Activated T-cell treated with anti-CD3 and anti-CD28 coated beads for 1 hour (primary cell): ENCODE measurements around the gene CERS2.
"Not testable (repeated sequence)": the region's sequence is repeated elsewhere in the genome, so short reads cannot be mapped to it uniquely, and the experiment has no call there.

Experiments
- DNase-seq: peaks from one replicate; pipeline ENCODE4 v3.0.0-alpha.2; 2020; ENCODE audit warnings: low read depth

CERS2 gene

DNA sequence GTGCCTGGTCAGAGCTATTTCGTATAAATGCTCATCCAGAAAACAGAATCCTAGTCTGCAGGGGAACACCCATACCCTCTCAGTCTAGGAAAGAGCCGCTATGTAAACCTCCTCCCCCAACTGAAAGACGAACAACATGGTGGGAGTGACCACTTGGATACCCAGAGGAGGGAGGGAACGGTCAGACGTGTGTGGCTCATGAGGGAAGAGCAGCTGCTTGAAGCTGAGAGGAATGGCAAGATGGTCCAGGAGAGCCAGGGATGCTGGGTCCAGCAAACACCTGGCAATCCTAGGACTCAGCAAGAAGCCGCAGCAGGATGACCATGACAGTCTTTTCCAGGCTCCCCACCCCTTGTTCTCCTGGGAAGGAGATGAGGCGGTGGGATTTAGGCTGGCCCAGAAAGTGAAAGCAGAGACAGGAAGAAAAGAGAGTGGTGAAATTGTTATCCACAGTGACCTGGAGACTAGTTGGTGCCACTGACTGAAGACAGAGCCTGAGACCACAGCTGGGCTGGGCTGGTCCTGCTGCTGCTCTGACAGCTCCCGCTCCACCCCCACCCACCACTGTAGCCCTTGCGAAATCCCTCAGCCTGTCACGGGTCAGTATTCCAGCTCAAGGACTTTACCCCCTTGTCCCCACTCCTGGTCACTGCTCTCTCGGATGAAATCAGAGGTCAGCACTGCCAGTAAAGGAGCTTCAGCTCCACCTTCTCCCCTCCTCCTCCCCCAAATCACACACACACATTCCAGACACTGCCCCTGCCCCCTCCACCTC, 3.6 kb downstream of the CERS2 start:
- no peak for DNase-seq

DNA sequence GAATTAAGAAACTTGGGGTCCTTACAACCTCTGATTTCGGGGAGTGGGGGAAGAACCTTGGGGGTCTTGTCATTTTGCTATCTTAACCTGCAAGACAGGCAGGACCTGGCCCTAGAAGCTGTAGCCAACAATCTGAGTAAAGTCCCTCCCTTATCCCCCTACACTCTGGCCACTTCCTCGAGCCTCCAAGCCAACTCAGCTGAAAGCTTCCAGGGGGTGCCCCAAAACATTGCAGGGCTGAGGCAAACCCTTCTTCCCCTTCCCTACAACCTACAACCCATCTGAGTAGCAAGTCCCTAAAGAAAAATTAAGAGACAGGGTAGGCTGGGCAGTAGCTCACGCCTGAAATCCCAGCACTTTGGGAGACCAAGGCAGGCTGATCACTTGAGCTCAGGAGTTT, 5.0 kb downstream of the CERS2 start:
- no peak for DNase-seq

DNA sequence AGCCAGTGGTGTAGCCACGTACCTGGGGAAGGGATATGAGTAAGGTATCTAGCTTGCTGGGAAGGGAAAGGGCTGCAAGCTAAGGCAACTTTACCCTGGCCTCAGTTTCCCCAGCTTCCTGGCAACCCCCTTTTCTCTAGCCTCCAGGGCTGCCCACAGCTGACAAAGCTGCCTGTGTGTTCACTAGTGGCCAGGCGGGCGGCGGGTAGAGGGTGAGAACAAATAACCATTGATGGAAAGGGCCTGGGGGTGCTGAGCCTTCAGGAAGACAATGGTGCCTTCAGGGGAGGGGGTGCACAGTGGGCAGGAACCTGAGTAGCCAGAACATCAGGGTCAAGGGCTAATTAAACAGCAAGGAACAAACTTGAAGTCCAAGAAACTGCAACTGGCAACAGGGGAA, 6.1 kb downstream of the CERS2 start:
- no peak for DNase-seq

DNA sequence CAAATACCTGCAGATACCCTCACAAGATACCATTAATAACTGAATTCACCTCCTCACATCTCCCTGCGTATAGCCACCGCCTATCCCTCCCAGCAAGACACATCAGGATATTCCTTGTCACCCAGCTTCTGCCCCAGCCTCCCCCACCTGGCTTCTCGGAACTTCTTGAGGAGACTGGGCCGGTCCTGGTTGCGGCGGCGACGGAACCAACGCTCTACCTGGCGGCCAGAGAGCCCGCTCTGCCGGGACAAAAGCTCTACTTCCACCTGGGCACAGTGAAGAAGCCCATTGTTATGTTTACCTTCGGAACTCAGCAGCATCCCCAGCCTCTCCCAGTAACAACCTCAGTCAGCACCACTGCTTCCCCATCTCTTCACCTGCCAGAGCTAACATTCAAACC, 6.7 kb downstream of the CERS2 start:
- no peak for DNase-seq

DNA sequence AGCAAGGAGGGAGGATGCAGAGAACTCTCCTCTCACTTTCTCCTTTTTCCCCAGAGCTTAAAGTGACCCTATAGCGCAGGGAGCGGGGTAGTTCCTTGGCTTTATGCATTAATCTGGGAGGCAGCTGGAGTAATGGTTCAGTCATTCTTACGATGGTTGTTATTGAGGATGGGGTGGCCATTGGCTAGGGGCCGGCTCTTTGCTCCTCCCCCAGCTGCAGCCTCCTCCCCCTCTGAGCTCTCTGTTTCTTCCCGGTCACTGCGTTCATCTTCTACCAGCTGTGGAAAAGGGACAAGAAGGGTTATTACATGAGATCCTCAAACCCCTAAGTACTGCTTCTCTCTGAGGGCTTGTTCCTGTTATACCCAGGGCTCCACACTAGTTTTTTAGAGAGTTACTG, 8.6 kb downstream of the CERS2 start:
- no peak for DNase-seq

DNA sequence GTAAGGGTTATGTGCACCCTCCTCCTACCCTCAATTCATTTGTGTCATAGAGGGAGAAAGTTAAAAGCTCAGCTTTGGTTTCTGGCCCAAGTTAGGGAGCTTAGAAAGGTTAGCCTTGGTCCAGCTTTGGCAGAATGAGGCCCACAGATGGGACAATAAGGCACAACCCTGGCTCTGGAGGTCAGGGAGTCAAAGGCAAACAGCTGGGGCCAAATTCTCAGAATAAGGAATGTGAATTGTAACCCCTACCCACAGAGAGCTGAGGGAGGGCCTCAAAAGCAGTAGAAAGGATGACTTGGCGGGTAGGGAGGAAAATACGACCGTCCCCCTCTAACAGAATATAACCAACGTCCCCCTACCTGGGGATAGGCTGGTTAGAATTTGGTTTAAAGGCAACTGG, 9.0 kb downstream of the CERS2 start:
- no peak for DNase-seq

DNA sequence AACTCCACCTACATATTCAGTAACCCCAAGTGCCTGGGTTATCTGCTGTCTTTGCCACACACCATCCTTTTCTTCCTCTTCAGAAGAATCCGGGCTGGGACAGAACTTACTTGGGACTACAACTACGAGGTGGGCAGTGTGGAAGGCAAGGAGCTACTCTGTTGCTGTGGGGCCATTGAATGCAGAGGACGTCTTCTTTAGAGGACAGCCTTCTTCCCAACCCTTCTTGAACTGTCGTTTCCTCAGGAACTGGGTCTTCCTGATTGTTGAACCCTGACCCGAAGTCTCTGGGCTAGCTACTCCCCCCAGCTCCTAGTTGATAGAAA, 10.5 kb downstream of the CERS2 start:
- no peak for DNase-seq

DNA sequence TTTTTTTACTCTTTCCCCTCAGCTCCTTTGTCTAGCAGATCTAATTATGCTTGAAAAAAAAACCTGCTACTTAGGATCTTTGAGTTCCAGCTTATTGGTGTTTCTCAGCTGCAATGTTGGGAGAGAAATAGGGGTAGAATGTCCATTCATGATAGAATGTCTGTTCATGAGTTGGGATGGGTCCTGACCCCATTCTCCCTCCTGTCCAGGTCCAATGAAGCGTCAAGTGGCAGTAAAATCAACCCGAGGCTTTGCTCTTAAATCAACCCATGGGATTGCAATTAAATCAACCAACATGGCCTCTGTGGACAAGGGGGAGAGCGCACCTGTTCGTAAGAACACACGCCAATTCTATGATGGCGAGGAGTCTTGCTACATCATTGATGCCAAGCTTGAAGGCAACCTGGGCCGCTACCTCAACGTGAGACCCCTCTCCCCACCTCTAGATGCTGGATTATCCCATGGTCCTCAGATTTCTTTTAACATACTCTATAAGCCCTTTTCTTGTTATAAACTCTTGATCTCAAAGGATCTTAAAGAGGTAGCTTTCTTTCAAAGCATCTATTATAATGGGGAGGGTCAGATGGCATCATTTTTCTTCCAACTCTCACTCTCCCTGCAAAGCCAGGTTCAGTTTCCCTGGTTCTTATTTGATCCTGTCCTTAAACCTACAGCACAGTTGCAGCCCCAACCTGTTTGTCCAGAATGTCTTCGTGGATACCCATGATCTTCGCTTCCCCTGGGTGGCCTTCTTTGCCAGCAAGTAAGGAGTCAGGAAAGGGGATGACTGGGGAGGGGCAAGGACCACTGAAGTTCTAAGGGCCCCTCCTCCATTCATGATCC, 11.1 kb downstream of the CERS2 start:
- DNase-seq, result no peak

DNA sequence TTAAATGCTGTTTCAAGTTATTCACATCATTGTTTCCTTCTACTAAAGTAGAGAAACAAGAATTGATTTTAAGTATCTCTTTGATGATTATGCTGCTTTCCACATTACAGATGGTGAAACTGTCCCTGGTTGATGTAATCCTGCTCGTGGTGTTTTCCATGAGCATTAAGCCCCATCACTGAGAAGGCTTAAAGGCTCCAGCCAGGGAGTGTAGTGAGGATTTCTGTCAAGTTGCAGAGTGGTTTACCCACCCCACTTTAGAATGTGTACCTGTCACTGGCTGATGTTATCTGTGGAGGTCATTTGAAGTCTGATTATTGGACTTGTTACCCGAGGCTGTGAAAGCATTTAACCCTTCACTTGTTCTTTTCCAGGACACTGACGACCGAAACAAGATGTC, 12.9 kb downstream of the CERS2 start:
- no peak for DNase-seq

DNA sequence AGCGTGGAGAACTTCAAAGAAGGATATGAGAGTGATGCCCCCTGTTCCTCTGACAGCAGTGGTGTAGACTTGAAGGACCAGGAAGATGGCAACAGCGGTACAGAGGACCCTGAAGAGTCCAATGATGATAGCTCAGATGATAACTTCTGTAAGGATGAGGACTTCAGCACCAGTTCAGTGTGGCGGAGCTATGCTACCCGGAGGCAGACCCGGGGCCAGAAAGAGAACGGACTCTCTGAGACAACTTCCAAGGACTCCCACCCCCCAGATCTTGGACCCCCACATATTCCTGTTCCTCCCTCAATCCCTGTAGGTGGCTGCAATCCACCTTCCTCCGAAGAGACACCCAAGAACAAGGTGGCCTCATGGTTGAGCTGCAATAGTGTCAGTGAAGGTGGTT, 14.0 kb downstream of the CERS2 start:
- DNase-seq, result no peak

DNA sequence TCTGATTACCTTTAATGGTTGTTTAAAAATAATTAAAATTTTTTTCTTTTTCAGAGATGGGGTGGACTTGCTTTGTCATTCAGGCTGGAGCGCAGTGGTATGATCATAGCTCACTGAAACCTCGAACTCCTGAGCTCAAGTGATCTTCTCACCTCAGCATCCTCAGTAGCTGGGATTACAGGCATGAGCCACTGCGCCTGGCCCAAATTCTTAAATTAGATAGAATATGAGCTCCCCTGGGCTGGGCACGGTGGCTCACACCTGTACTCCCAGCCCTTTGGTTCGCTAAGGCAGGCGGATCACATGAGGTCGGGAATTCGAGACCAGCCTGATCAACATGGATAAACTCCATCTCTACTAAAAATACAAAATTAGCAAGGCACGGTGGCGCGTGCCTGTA, 17.0 kb downstream of the CERS2 start:
- no peak for DNase-seq

DNA sequence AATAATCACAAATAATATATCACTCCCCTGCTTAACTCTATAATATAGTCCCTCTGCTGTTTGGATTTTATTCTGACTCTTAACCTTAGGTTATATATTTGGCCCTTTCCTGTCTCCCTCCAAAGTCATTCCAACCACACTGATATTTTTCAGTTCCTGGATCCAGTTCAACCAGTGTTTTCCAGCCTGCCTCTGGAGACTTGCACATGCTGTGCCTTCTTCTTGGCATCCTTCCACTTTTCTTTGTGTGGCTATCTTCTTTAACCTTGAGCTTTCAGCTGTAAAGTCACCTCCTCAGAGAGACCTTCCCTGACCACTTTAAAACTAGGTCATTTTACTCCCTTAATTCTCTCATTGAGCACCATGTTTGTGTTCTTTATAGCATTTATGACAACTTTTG, 19.4 kb downstream of the CERS2 start:
- no peak for DNase-seq

DNA sequence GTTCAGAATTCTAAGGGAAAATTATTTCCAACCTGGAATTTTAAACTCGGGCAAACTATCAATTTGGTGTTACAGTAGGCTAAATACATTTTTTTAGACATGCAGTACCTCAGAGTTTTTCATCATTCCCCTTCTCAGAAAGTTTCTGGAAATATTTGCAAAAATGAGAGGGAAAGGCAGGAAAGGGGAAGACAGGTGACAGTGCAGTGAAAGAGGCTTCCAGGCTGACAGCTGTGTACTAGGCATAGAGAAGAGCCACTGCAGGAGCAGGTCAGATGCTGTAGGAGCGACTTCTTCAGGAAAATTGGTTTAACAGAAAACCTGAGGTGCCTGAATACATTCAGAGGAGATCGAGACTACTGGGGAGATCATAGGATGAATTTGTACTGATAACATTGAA, 19.9 kb downstream of the CERS2 start:
- DNase-seq, result no peak

DNA sequence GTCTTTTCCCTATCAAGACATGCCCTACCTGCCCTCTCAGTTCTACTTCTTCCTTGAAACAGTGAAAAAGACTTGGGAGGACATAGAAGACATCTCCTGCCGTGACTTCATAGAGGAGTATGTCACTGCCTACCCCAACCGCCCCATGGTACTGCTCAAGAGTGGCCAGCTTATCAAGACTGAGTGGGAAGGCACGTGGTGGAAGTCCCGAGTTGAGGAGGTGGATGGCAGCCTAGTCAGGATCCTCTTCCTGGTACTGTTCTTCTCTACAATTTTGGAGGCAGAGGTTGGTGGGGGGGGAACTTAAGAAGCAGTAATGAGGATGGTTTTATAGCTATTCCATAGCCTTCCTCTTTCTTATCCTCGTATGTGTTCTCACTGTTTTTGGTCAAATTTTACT, 29.8 kb downstream of the CERS2 start:
- no peak for DNase-seq

DNA sequence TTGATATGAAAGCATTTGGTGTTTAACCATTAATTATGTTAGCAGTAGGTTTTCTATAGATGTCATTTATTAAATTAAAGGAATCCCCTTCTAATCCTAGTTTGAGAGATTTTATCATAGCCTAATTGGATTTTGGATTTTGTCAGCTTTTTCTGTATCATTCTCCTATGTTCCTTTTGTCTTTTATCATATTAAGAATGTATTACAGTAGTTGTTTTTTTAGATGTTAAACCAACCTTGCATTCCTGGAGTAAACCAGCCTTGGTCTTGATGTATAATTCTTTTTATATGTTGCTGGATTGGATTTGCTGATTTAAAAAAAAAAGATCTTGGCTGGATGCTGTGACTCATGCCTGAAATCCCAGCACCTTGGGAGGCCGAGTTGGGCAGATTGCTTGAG, 42.9 kb downstream of the CERS2 start:
- DNase-seq, result no peak

DNA sequence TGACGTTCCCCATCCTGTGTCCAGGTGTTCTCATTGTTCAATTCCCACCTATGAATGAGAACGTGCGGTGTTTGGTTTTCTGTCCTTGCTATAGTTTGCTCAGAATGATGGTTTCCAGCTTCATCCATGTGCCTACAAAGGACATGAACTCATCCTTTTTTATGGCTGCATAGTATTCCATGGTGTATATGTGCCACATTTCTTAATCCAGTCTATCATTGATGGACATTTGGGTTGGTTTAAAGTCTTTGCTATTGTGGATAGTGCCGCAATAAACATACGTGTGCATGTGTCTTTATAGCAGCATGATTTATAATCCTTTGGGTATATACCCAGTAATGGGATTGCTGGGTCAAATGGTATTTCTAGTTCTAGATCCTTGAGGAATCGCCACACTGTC, 45.9 kb downstream of the CERS2 start:
- DNase-seq, result not testable (repeated sequence)

DNA sequence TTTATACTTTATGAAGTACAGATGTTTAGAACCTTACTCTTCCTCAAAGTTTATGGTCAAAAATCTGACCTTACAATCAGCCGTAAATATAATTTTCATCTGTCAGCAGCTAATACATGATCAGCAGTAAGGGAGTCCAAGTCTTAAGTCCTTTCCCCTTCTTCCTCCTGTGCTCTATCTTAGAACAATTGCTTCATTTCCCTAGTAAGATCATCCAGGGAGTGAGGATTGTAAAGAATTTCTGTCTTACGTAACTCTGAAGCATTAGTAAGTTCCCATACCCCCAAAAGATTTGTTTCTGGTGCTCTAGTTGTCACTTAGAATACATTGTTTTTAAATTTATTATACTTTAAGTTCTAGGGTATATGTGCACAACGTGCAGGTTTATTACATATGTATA, 46.3 kb downstream of the CERS2 start:
- DNase-seq, result no peak

DNA sequence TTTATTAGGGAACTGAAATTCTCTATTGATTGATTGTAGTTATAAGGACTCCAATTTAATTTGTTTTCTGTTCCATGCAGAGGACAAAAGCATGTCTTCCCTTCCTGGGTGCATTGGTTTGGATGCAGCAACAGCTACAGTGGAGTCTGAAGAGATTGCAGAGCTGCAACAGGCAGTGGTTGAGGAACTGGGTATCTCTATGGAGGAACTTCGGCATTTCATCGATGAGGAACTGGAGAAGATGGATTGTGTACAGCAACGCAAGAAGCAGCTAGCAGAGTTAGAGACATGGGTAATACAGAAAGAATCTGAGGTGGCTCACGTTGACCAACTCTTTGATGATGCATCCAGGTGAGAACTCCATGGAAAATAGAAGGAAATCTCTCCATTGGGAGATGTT, 47.0 kb downstream of the CERS2 start:
- DNase-seq, result no peak

DNA sequence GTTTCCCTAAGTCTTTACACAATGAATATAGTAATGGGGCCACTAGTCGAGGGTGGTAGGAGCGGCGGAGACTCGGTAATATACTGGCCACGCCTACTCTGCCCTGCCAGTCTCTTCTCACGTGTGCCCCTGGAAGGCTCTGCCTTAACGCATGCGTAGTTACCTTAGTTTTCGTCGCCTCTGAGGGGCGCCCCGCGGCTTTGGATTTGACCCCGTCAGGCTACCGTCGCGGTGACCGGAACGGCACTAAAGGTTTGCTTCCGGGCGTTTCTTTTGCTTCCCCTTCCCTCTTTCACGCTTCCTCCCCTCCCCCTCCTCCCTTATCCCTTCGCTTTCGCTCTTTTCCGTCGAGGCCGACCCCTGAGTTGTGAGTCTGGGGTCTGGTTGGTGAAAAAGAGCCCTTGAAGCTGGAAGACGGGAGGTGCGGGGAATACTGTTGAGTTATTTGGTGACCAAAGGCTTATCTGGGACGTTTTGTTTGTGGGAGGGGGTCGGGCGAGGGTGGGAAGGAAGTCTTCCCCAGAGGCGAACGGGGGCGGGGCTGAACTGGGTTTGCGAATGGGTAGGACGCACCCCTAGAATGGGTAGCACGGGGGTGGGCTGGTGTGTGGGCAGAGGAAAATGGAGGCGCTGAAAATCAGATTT, 48.4 kb downstream of the CERS2 start, which contains the start of gene SETDB1:
Gene SETDB1 (plus strand): TSS at position 267 of the 645 bp plus-strand sequence. CDS start 1,352 bp downstream, outside the sequence.
- peak; percentile 81 for DNase-seq

DNA sequence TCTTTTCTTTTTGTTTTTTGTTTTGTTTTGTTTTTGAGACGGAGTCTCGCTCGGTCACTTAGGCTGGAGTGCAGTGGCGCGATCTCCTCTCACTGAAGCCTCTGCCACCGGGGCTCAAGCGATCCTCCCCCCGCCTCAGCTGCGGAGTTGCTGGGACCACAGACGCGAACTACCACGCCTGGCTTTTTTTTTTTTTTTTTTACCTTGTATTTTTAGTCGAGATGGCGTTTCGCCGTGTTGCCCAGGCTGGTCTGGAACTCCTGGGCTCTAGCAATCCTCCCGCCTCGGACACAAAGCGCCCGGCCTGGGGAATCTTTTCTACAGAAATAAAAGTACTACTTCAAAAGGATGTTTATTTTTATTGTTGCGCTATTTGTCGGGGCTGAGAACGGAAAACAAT, 49.6 kb downstream of the CERS2 start:
- no peak for DNase-seq

DNA sequence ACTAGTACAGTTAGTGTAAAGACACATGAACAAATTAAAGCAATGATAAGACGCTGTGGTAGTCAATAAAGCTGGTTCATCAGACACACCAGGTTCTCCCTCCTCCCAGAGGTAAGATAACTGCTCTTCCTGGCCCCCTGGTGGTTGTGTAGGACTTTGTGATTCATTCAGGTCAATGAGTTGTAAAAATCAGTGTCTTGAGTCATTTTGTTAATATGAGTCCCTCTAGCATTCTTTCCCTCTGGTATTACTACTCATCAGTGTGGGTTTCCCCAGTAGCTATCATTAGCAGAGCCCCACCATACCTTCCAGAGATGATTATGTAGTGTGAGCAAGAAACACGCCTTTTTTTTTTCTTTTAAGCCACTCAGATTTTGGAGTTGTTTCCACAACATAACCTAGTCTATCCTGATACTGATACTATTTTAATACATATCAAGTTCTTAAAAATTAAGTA, 52.1 kb downstream of the CERS2 start:
- DNase-seq, result peak; percentile 71

DNA sequence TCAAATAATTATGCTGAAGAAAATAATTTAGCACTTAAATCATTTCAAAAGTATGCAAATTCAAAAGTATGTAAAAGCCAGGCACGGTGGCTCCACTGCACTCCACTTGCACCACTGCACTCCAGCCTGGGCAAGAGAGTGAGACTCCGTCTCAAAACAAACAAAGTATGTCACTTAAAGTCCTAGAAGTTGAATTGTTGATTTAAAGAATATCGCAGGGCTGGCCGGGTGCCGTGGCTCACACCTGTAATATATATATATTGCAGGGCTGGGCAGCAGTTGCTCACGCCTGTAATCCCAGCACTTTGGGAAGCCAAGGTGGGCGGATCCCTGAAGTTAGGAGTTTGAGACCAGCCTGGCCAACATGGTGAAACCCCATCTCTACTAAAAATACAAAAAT, 57.2 kb downstream of the CERS2 start:
- no peak for DNase-seq
